Measurements from ENCODE around the gene ATP23. TPM values are rescaled to one million over a fixed set of nuclear protein-coding genes. Genes with fewer than 3 reads are reported as not detected.

Gene ATP23
- total RNA-seq, 2 donors from 2014 or later: 5.7 to 12.5 TPM

DNA sequence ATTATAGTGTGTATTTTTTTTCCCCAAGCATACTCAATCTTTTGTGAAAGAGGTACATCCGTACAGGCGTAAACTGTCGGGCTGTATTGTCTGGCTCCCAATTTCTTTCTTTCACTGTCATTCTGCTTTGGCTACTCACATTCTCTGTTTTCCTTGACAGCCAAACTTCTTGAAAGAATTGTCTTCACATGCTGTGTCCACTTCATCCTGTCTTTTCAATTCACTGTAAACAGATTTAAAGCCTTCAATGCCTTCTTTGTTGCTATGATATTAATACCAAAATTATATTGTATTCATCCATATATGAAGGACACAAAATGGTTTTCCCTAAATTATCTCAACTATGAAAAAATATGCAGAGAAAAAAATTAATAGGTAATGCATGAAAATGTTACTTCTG lies 6.0 kb upstream of the ATP23 start:
- no peak for ATAC-seq
- Mint-ChIP-seq H3K36me3 (peaks cover 5% of the 10 kb centered on the region), H3K27ac (peak overlapping the region; percentile 96 to 98), H3K27me3 (no peaks in the 10 kb centered on the region), H3K4me3 (peak overlapping the region; percentile 95), H3K9me3 (no peaks in the 10 kb centered on the region), H3K4me1 (ENCODE audit: low read depth in 2 of 2) (peaks cover 26 to 45% of the 10 kb centered on the region in 2 donors)
- no peak for DNase-seq (ENCODE audit: low spot score)

DNA sequence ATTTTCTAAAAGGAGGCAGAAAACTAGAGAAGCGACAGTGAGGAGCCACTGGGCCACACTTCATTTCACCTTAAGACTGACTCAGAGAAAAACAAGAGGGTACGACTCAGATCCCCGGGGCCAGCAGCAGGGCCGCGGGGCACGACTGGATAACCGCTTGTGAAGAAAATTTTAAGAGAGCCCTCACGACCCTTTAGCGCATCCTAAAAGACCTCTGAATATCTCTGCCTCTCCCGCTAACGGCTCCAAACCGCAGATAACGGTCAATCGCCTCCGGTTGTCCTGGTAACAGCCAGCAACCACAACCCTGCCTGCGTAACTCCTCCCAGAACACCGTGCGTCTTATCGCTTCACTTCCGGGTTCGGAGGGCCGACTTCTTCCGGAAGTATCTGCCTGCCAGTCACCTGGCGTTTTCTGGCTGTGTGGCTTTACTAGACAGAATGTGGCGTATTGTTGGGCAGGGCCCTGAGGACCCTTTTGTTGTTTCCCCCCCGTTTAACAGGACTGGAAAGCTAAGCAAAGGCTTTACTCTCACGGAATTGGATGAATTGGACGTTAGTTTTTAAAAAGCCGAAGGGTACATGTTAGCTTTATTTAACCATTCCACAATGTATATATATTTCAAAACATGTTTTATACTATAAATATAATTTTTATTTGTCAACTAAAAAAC lies 5.4 kb upstream of the ATP23 start:
- peaks cover 5% of the 10 kb centered on the region for H3K36me3 Mint-ChIP-seq
- ATAC-seq: peak; percentile 97
- H3K4me3 Mint-ChIP-seq: peak overlapping the region; percentile 95
- H3K9me3 Mint-ChIP-seq: no peaks in the 10 kb centered on the region
- peak; percentile 95 for DNase-seq (ENCODE audit: low spot score)
- H3K27me3 Mint-ChIP-seq: no peaks in the 10 kb centered on the region
- peak overlapping the region; percentile 96 to 98 for H3K27ac Mint-ChIP-seq
- H3K4me1 Mint-ChIP-seq (ENCODE audit: low read depth in 2 of 2): peaks cover 32 to 52% of the 10 kb centered on the region in 2 donors

DNA sequence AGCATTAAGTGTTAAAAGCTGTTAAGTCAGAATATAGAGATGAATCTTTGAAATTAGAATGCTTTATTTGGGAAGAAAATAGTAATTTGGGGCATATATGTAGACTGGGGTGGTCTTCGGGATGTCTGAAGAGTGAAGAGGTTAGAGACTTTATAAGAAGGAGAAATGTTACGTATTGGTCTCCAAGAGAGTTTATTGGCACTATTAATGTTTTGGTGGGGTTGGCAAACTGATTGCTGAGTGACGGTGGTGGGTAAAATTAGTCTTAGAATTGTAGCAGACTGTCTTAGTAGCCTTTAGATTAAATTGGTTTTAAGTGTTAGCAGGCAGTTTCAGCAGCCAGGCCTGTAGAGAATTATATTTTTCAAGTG lies 4.9 kb upstream of the ATP23 start:
- DNase-seq (ENCODE audit: low spot score): no peak
- Mint-ChIP-seq H3K36me3 (peaks cover 5% of the 10 kb centered on the region), H3K9me3 (no peaks in the 10 kb centered on the region), H3K4me3 (peak overlapping the region; percentile 95), H3K27ac (peak overlapping the region; percentile 96 to 98), H3K27me3 (no peaks in the 10 kb centered on the region), H3K4me1 (ENCODE audit: low read depth in 2 of 2) (peaks cover 34 to 54% of the 10 kb centered on the region in 2 donors)
- no peak for ATAC-seq

DNA sequence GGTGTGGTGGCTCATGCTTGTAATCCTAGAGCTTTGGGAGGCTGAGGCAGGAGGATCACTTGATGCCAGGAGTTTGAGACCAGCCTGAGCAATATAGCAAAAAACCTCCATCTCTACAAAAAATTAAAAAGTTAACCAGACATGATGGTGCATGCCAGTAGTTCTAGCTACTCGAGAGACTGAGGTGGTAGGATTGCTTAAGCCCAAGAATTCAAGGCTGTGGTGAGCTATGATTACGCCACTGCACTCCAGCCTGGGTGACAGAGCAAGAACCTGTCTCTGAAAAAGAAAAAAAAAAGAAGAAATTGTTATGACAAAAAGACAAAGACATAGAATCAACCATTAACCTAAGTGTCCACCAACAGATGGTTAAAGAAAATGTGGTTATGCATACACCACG lies 2.1 kb upstream of the ATP23 start:
- no peaks in the 10 kb centered on the region for H3K9me3 Mint-ChIP-seq
- H3K36me3 Mint-ChIP-seq: peaks cover 5% of the 10 kb centered on the region
- no peaks in the 10 kb centered on the region for H3K27me3 Mint-ChIP-seq
- ATAC-seq: no peak
- peak overlapping the region; percentile 72 to 83 for H3K27ac Mint-ChIP-seq
- DNase-seq (ENCODE audit: low spot score): no peak
- peaks cover 46 to 63% of the 10 kb centered on the region in 2 donors for H3K4me1 Mint-ChIP-seq (ENCODE audit: low read depth in 2 of 2)
- peak overlapping the region; percentile 68 for H3K4me3 Mint-ChIP-seq

DNA sequence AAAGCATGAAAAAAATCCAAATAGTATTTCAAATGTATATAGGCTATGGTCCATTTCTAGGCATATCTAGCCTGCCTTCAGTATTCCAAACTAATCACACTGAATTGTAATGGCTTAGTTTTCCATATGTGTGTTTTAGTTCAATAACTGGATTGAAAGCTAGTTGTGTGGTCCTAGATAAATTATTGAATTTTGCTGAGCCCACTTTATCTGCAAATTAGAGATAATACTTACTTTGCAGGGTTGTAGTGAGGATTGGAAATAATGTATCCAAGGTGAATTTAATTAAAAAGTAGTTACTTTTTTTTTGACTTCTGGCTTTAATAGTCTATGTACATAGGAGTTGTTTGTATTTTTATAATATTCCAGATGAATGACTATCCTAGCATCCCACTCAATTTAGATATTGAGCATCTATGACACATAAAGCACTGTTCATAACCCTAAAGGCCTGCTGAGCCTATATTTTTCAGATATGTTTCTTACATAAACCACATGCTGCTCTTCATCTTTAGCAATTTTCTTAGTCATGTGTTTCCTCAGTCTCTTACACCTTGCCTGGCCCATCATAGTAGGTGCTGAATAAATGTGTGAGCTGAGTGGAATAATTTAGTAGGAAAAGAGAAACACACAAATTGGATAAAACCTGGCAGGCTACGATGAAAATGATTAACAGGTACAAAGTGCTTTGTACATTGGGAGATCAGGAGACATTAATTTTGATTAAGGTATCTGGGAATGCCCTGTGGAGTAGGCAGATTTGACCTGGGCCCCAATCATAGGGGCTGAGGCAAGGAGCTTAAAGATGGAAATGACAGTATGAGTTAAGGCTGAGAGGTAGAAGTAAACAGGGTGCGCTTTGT lies 1.1 kb upstream of the ATP23 start:
- H3K27me3 Mint-ChIP-seq: no peaks in the 10 kb centered on the region
- peaks cover 44 to 53% of the 10 kb centered on the region in 2 donors for H3K4me1 Mint-ChIP-seq (ENCODE audit: low read depth in 2 of 2)
- H3K9me3 Mint-ChIP-seq: no peaks in the 10 kb centered on the region
- DNase-seq (ENCODE audit: low spot score) (no peak), ATAC-seq (no peak)
- H3K4me3 Mint-ChIP-seq: peak overlapping the region; percentile 97
- H3K36me3 Mint-ChIP-seq: peaks cover 2% of the 10 kb centered on the region
- peak overlapping the region; percentile 93 to 97 for H3K27ac Mint-ChIP-seq

DNA sequence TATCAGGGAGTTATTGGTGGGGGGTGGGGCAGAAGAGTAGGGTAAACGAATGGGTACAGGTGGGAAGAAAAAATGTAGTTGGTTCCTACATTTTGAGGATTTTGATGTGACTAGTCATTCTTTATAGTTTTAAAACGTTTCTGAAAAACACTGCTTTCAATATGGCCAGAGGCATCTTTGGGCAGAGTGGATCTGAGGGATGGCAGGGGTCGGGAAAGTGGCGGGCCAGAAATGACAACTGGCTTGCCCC lies 527 bp upstream of the ATP23 start:
- H3K4me1 Mint-ChIP-seq (ENCODE audit: low read depth in 2 of 2): peaks cover 41 to 48% of the 10 kb centered on the region in 2 donors
- H3K27ac Mint-ChIP-seq: peak overlapping the region; percentile 93 to 97
- H3K36me3 Mint-ChIP-seq: no peaks in the 10 kb centered on the region
- H3K9me3 Mint-ChIP-seq: no peaks in the 10 kb centered on the region
- no peak for ATAC-seq
- H3K4me3 Mint-ChIP-seq: peak overlapping the region; percentile 97
- DNase-seq (ENCODE audit: low spot score): no peak
- no peaks in the 10 kb centered on the region for H3K27me3 Mint-ChIP-seq

DNA sequence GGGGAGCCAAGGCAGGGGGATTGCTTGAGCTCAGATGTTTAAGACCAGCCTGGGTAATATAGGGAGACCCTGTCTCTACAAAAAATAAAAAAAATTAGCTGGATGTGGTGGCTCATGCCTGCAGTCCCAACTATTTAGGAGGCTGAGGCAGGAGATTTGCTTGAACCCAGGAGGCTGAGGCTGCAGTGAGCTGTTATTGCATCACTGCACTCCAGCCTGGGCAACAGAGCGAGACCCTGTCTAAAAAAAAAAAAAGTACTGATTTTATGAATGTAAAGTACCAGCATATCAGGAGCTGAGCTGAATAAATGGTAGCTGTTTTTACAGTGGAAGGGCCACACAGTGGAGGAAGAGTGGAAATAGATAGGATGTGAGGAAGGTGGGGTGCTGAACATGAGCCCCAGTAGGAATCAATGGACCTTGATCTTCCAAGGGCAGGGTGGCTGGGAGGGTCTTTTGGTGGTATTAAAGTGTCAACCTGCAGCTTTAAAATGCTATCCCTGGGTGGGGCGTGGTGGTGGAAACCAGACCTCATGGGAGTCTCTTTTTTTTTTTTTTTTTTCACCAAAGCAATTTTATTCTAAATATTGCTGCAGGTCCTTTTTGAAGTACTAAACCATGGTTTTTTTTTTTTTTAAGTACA lies 2.2 kb downstream of the ATP23 start:
- DNase-seq (ENCODE audit: low spot score): no peak
- H3K9me3 Mint-ChIP-seq: no peaks in the 10 kb centered on the region
- H3K36me3 Mint-ChIP-seq: peaks cover 6% of the 10 kb centered on the region

DNA sequence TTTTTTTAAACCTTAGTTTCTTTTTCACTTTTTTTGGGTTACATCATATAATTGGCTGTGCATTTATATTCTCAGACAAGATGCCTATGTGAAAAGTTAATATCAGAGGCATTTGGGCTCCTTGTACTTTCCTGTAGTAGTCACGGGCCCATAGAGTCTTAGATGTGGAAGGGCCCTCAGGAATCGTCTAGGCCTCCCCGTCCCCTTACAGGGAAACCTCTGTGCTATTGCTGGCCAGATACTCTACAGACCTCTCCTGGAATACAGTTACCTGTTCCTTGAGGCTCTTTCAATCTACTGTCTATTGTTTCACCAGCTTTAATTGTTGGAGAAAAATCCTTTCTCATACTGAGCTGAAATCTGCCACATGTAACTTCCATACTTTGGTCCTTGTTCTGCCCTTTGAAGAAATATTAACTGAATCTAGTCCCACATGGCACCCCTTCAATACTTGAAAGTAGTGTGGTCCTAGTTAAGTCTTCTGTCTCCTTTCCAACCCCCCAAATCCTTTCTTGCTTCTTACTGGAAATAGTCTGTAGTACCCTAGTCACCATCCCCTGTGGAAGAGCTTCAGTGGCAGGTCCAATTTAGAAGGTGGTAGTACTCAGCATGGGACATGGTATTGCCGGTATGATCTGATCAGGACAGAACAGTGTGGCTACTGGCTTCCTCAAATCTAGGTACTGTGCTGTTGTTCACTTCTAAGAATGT lies 3.1 kb downstream of the ATP23 start:
- H3K4me3 Mint-ChIP-seq: no peak overlapping the region
- peaks cover 6% of the 10 kb centered on the region for H3K36me3 Mint-ChIP-seq
- no peaks in the 10 kb centered on the region for H3K9me3 Mint-ChIP-seq
- peaks cover 24 to 27% of the 10 kb centered on the region in 2 donors for H3K4me1 Mint-ChIP-seq (ENCODE audit: low read depth in 2 of 2)
- ATAC-seq (no peak), DNase-seq (ENCODE audit: low spot score) (no peak)
- H3K27me3 Mint-ChIP-seq: no peaks in the 10 kb centered on the region
- H3K27ac Mint-ChIP-seq: no peak overlapping the region

More for the DNA sequence above, 2.2 kb downstream of the ATP23 start:
- ATAC-seq: no peak
- Mint-ChIP-seq H3K27me3 (no peaks in the 10 kb centered on the region), H3K4me3 (no peak overlapping the region), H3K4me1 (ENCODE audit: low read depth in 2 of 2) (peaks cover 32 to 36% of the 10 kb centered on the region in 2 donors), H3K27ac (peak overlapping the region in 1 of 2 donors; percentile 69)

DNA sequence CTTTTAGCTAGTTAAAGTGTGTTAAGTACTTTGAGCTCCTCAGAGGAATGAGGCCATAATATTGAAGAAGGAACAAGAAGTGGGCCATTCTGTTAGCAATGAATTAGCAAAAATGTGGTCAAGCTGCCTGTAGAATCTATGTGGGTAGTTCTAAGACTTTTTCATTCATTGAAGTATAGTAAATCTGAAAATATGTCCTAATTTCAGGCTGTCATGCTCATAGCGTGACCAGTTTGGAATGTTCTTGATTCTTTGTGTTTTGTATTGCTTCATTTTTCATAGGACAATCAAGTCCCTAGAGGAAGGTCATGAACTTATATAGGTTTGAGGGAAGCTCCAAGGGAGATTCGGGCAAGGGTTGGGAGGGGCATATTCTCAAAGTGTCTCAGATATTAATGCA lies 11.4 kb downstream of the ATP23 start:
- no peak for ATAC-seq
- H3K36me3 Mint-ChIP-seq: peaks cover 21% of the 10 kb centered on the region

DNA sequence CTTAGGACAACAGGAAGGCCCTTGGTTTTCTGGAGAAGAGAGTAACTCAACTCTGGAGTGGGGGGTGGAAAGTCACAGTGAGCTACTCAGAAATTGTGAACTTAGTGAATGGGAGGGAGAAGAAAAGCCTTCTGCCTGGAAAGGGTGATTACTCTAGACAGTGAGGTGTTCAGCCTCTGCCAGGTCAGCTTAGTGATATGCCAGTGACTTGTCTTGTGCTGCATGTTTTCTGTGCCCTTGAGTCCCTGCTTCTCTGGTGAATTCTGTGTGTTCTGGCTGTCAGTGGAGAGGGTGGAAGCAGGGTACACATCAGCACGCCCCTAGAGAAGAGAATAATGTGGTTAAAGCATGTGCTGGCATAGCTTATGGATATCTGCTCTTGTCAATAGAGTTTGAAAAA lies 13.4 kb downstream of the ATP23 start:
- no peak overlapping the region for H3K4me3 Mint-ChIP-seq
- peaks cover 4% of the 10 kb centered on the region for H3K9me3 Mint-ChIP-seq
- H3K4me1 Mint-ChIP-seq (ENCODE audit: low read depth in 2 of 2): no peaks in the 10 kb centered on the region
- H3K36me3 Mint-ChIP-seq: peaks cover 38% of the 10 kb centered on the region
- DNase-seq (ENCODE audit: low spot score) (no peak), ATAC-seq (no peak)
- H3K27ac Mint-ChIP-seq: no peak overlapping the region
- H3K27me3 Mint-ChIP-seq: no peaks in the 10 kb centered on the region

More for the DNA sequence above, 11.4 kb downstream of the ATP23 start:
- Mint-ChIP-seq H3K27me3 (no peaks in the 10 kb centered on the region), H3K4me3 (no peak overlapping the region), H3K27ac (no peak overlapping the region), H3K4me1 (ENCODE audit: low read depth in 2 of 2) (no peaks in the 10 kb centered on the region), H3K9me3 (no peaks in the 10 kb centered on the region)
- DNase-seq (ENCODE audit: low spot score): no peak

DNA sequence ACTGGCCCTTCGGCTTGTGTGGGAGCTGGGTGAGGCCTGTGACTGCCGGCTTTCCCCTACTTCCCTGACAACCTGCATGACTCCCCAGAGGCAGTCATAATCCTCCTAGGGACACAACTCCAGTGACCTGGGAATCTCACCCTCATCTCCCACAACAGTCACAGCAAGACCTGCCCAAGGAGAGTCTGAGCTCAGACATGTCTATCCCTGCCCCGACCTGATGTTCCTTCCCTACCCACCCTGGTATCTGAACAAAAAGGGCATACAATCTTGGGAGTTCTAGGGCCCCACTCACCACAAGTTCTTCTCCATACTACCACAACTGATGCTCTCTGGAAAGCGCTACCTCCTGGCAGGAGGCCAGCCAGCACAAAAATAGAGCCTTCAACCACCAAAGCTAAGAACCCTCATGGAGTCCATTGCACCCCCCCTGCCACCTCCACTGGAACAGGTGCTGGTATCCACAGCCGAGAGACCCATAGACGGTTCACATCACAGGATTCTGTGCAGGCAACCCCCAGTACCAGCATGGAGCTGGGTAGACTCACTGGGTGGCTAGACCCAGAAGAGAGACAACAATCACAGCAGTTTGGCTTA lies 16.8 kb downstream of the ATP23 start:
- no peak for ATAC-seq
- Mint-ChIP-seq H3K4me1 (ENCODE audit: low read depth in 2 of 2) (no peaks in the 10 kb centered on the region), H3K27me3 (no peaks in the 10 kb centered on the region), H3K4me3 (no peak overlapping the region), H3K27ac (no peak overlapping the region), H3K36me3 (peaks cover 67% of the 10 kb centered on the region), H3K9me3 (peaks cover 26% of the 10 kb centered on the region)
- no peak for DNase-seq (ENCODE audit: low spot score)

DNA sequence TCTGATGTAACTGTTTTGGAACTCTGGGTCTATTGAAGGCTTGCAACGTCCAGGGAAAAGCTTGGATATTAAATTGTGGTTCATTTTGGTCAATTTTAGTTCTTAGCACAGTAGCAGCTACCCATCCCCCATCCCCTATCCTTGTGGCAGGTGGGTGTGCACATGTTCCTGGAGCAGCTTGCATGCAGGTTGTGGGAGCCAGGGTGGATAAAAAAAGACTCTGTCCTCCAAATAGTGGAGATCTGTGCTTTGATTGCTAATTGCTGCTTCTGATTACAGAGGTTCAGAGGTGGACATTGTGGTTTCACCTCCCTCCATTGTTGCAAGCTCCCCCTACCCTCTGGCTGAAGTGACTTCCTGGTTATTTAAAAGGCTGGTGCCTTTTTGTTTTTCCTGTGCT lies 23.1 kb downstream of the ATP23 start:
- ATAC-seq (no peak), DNase-seq (ENCODE audit: low spot score) (no peak)
- H3K4me1 Mint-ChIP-seq (ENCODE audit: low read depth in 2 of 2): peaks cover 0 to 2% of the 10 kb centered on the region in 2 donors
- H3K9me3 Mint-ChIP-seq: peaks cover 32% of the 10 kb centered on the region
- no peak overlapping the region for H3K27ac Mint-ChIP-seq
- H3K36me3 Mint-ChIP-seq: peaks cover 32% of the 10 kb centered on the region
- H3K4me3 Mint-ChIP-seq: no peak overlapping the region
- H3K27me3 Mint-ChIP-seq: peaks cover 9 to 10% of the 10 kb centered on the region in 2 donors

DNA sequence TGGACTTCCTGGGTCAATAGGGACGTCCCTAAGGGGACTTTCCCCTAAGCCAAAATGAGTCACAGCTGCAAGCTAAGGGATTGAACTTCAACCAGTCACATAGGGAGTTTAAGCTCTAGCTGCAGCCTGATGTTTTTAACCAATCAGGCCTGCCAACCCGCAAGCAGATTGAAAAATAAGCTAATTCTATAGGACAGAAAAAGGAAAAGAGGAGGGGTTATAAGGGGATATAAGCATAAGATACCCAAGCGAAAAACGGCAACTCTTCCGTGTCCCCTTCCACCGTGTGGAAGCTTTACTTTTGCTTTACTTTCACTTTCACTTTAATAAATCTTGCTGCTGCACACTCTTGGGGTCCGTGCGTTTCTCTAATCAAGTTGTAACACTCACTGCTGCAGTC lies 24.4 kb downstream of the ATP23 start:
- Mint-ChIP-seq H3K36me3 (peaks cover 28% of the 10 kb centered on the region), H3K27ac (no peak overlapping the region), H3K27me3 (peaks cover 9 to 19% of the 10 kb centered on the region in 2 donors), H3K9me3 (peaks cover 32% of the 10 kb centered on the region), H3K4me3 (no peak overlapping the region), H3K4me1 (ENCODE audit: low read depth in 2 of 2) (peaks cover 0 to 2% of the 10 kb centered on the region in 2 donors)
- ATAC-seq (no peak), DNase-seq (ENCODE audit: low spot score) (no peak)

Measured in natural killer cell treated with Interleukin-12 subunit alpha and Interleukin-12 subunit beta and Interleukin-15 and Interleukin-18, amount 100 ng/mL, for 72 hours (primary cell).